Hindlimb muscle (tissue), 1 donor: ENCODE results near the gene PCDHGB2. TPM values are rescaled to one million over a fixed set of nuclear protein-coding genes. Genes with fewer than 3 reads are reported as not detected.

Source experiments
- polyA plus RNA-seq: library from polyadenylated mRNA; unstranded; fragments of 120-200 nt; gene quantifications from one replicate; pipeline ENCODE4 v1.2.1, GENCODE V29; 2013; ENCODE audit not compliant: insufficient read length

The PCDHGB2 gene
- polyA plus RNA-seq, 1 donor = 2.8 TPM

Other genes starting within 250 kb of the PCDHGB2 start
- 3.1 TPM for gene PCDHB4, start 238.2 kb upstream of the PCDHGB2 start, polyA plus RNA-seq
- gene PCDHB5, start 224.8 kb upstream of the PCDHGB2 start, polyA plus RNA-seq = 3.2 TPM
- gene PCDHB6, start 209.9 kb upstream of the PCDHGB2 start, polyA plus RNA-seq = 2.4 TPM
- gene PCDHB7, start 187.3 kb upstream of the PCDHGB2 start, polyA plus RNA-seq = 3.2 TPM
- 2.1 TPM for gene PCDHB8, start 182.2 kb upstream of the PCDHGB2 start, polyA plus RNA-seq
- gene PCDHB16, start 177.6 kb upstream of the PCDHGB2 start, polyA plus RNA-seq = 3.9 TPM
- 3.2 TPM for gene PCDHB9, start 172.8 kb upstream of the PCDHGB2 start, polyA plus RNA-seq
- gene PCDHB10, start 167.6 kb upstream of the PCDHGB2 start, polyA plus RNA-seq = 5.3 TPM
- 4.4 TPM for gene PCDHB11, start 160.4 kb upstream of the PCDHGB2 start, polyA plus RNA-seq
- gene PCDHB12, start 151.3 kb upstream of the PCDHGB2 start, polyA plus RNA-seq = 4.7 TPM
- gene PCDHB13, start 146.1 kb upstream of the PCDHGB2 start, polyA plus RNA-seq = 2.8 TPM
- gene PCDHB14, start 136.7 kb upstream of the PCDHGB2 start, polyA plus RNA-seq = 7.5 TPM
- 9.4 TPM for gene PCDHB15, start 114.6 kb upstream of the PCDHGB2 start, polyA plus RNA-seq
- gene SLC25A2, start 55.9 kb upstream of the PCDHGB2 start, polyA plus RNA-seq = not detected
- gene TAF7, start 39.2 kb upstream of the PCDHGB2 start, polyA plus RNA-seq = 76.5 TPM
- gene PCDHGA1, start 29.5 kb upstream of the PCDHGB2 start, polyA plus RNA-seq = 0.77 TPM
- gene PCDHGA2, start 21.2 kb upstream of the PCDHGB2 start, polyA plus RNA-seq = 2.1 TPM
- 1.0 TPM for gene PCDHGA3, start 16.2 kb upstream of the PCDHGB2 start, polyA plus RNA-seq
- 0.45 TPM for gene PCDHGB1, start 9.9 kb upstream of the PCDHGB2 start, polyA plus RNA-seq
- gene PCDHGA4, start 5.0 kb upstream of the PCDHGB2 start, polyA plus RNA-seq = 1.6 TPM
- 2.6 TPM for gene PCDHGA5, start 4.2 kb downstream of the PCDHGB2 start, polyA plus RNA-seq
- 1.8 TPM for gene PCDHGB3, start 10.2 kb downstream of the PCDHGB2 start, polyA plus RNA-seq
- gene PCDHGA6, start 13.9 kb downstream of the PCDHGB2 start, polyA plus RNA-seq = 4.4 TPM
- gene PCDHGA7, start 22.7 kb downstream of the PCDHGB2 start, polyA plus RNA-seq = 1.6 TPM
- 2.6 TPM for gene PCDHGB4, start 27.7 kb downstream of the PCDHGB2 start, polyA plus RNA-seq
- gene PCDHGA8, start 32.6 kb downstream of the PCDHGB2 start, polyA plus RNA-seq = 0.80 TPM
- gene PCDHGB5, start 38.0 kb downstream of the PCDHGB2 start, polyA plus RNA-seq = 4.1 TPM
- gene PCDHGA9, start 42.8 kb downstream of the PCDHGB2 start, polyA plus RNA-seq = 4.4 TPM
- gene PCDHGB6, start 48.0 kb downstream of the PCDHGB2 start, polyA plus RNA-seq = 4.0 TPM
- 1.6 TPM for gene PCDHGA10, start 53.0 kb downstream of the PCDHGB2 start, polyA plus RNA-seq
- 9.9 TPM for gene PCDHGB7, start 57.7 kb downstream of the PCDHGB2 start, polyA plus RNA-seq
- gene PCDHGA11, start 61.1 kb downstream of the PCDHGB2 start, polyA plus RNA-seq = 3.0 TPM
- 2.4 TPM for gene PCDHGA12, start 70.5 kb downstream of the PCDHGB2 start, polyA plus RNA-seq
- 119 TPM for gene PCDHGC3, start 116.0 kb downstream of the PCDHGB2 start, polyA plus RNA-seq
- gene PCDHGC4, start 125.0 kb downstream of the PCDHGB2 start, polyA plus RNA-seq = 1.7 TPM
- gene PCDHGC5, start 129.1 kb downstream of the PCDHGB2 start, polyA plus RNA-seq = 1.1 TPM